COLO668 (cell line): ENCODE data around the gene CNNM4.
"Not testable (repeated sequence)": the region's sequence is repeated elsewhere in the genome, so short reads cannot be mapped to it uniquely, and the experiment has no call there.

Experiments
- DNase-seq: peaks from one replicate; lab custom pipeline; 2025; ENCODE audit not compliant: unreplicated experiment; lab: John Stamatoyannopoulos, UW

Gene CNNM4

DNA sequence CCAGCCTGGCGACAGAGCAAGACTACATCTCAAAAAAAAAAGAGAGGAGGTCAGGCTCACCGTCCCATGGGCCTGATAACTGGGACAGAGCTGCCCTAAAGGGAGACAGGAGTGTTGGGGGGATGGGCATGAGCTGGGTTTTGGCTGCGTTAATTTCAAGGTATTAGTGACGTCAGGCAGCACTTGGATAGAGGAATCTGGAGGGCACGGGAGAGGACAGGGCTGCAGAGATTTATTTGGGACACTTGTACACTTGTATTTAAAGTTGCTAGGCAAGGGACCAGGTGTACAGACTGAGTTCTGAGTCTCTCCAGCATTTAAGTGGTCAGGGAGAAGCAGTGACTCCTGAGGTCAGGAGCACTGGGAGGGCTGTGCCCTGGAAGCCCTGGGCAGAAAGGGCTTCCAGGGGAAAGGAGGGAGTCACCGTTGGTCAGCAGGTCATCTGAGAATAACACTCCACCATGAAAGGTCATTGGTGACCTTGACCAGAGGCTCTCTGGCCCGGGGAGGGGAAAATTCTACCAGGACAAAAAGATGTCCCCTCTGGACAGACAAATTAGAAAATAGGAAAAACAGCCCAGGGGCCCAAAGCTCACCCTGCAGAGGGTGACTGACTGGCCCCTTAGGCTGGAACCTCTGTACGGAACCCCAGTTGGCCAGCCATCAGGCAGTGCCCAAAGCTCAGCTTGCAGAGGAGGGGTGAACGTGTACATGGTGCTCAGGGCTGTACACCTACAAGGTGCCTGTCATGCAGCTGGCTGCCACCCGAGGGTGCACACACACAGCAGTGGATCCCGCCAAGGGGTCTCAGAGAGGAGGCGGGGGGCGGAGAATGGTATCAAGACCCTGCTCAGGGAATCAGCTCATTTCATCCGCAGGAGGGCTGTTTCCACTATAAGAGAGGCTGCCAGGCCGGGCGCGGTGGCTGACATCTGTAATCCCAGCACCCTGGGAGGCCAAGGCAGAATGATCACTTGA lies 32.4 kb downstream of the CNNM4 start:
- DNase-seq, result no peak

DNA sequence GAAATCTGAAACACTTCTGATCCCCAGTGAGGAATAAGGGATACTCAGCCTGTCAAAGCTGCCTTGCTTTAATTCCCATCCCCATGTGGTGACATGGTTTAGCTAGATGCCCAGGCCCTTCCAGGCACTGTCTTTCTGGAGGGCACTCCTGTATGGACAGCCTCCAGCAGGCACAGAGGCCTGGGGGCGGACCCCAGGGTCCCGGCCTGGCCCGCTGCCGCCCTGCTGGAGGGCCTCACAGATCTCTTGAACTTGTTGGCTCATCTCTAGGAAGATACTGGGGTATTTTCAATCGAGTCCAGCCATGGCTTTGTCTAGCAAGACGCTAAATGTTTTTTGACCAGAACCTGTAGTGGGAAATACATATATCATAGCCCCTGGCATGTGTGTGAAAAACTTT lies 34.4 kb downstream of the CNNM4 start:
- no peak for DNase-seq

DNA sequence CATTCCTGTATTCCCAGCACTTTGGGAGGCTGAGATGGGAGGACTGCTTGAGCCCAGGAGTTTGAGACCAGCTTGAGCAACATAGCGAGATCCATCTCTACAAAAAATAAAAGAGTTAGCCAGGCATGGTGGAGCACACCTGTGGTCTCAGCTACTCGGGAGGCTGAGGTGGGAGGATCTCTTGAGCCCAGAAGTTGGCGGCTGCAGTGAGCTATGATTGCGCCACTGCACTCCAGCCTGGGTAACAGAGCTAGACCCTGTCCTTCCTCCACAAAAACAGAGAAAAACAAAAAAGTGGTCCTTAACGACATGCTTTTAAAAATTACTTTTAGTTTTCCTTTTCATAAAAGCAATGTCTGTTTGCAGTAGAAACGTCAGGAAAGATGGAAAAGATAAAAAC lies 35.8 kb downstream of the CNNM4 start:
- not testable (repeated sequence) for DNase-seq

DNA sequence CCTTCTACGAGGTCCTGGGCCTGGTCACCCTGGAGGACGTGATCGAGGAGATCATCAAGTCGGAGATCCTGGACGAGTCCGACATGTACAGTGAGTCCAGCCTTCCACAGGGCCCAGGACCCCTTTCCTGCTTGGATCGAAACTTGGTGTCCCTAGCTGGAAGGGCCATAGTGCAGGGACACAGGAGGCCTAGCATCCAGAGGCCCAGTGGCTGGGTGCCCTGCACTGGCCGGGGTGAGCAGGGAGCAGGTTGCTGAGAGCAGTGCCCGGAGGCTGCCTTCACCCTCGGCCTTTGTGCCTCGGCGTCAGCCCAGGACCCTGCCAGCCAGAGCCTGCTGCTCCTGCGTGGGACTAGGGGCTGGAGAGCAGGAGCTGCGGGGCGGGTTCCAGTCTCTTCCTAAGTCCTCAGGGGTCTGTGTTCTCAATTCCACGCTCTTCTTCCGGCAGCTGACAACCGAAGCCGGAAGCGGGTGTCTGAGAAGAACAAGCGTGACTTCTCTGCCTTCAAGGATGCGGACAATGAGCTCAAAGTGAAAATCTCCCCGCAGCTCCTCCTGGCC lies 36.4 kb downstream of the CNNM4 start:
- no peak for DNase-seq

GRCh38 chr2:96798733-96799622 lies 38.3 kb downstream of the CNNM4 start:
- no peak for DNase-seq

DNA sequence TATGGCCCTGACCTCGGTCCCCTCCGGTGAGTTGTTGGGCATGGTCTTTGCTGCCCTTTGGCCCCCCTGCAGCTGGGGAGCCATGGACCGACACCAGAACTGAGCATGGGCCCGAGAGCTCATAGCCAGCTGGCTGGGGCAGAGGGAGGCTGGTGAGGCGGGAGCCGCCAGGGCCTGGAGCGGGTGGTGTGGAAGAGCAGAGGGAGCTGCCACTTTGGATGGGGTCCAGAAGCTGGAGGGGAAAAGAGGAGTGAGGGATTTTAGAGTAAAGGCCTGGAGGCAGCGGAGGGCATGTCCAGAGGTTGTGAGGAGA lies 38.9 kb downstream of the CNNM4 start:
- no peak for DNase-seq

GRCh38 chr2:96800061-96801004 lies 39.6 kb downstream of the CNNM4 start:
- no peak for DNase-seq

DNA sequence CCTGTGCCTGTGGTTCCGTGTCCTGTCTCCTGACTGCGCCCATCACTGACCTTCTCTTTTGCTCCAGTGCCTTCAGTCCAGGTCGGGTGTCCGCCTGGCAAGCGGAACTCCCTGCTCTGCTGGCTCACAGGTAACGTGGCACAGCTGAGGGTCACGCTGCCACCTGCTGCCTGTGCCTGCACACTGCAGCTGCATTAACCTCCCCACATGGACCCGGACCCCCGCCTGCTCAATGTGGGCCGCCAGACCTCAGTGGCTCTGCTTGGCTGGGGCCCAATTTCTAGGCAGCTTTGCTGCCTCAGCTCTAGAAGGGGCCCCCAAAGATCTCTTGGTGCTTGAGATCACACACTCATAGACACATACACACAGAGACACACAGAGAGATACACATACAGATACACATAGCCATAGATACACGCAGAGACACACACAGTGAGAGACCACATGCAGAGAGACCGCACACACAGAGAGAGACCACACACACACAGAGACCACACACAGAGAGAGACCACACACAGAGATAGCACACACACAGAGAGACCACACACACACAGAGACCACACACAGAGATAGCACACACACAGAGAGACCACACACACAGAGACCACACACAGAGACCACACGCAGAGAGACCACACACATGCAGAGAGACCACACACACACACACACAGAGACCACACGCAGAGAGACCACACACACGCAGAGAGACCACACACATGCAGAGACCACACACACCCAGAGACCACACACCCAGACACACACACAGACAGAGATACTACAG lies 40.5 kb downstream of the CNNM4 start:
- peak; percentile 64 for DNase-seq

GRCh38 chr2:96801786-96802595 lies 41.3 kb downstream of the CNNM4 start:
- no peak for DNase-seq

DNA sequence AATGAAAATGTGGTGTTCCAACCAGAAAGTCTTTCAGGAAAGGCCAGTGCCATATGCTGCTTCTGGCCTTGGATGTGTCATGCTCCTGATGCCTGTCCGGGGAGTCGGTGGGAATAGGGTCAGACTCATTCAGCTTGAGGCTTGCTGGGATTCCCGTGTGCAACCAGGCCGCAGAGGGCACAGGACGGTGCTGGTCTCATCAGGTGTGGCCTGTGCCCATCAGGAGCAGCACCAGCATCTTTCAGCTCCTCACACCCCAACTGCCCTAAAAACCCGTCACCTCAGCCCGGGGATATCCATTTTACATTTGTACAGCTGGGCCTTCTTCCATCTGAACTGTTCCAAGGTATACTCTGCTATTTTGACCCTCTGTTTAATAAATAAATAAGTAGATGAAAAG lies 42.0 kb downstream of the CNNM4 start:
- no peak for DNase-seq

GRCh38 chr2:96804986-96805385 lies 44.3 kb downstream of the CNNM4 start:
- DNase-seq, result no peak

DNA sequence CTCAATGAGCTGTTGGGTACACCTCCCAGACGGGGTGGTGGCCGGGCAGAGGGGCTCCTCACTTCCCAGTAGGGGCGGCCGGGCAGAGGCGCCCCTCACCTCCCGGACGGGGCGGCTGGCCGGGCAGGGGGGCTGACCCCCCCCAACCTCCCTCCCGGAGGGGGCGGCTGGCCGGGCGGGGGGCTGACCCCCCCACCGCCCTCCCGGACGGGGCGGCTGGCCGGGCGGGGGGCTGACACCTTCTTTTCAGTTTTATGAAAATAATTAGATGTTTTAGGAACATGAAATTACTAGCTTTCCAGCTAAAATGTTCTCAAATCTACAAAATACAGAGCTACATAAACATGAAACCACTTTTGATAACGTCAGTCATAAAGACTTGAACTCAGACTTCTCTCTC lies 45.2 kb downstream of the CNNM4 start:
- not testable (repeated sequence) for DNase-seq

- DNase-seq, result no peak
These were observed 45.9 kb downstream of the CNNM4 start for GRCh38 chr2:96806468-96807126.

- no peak for DNase-seq
These were observed 46.4 kb downstream of the CNNM4 start for GRCh38 chr2:96807127-96807471.

DNA sequence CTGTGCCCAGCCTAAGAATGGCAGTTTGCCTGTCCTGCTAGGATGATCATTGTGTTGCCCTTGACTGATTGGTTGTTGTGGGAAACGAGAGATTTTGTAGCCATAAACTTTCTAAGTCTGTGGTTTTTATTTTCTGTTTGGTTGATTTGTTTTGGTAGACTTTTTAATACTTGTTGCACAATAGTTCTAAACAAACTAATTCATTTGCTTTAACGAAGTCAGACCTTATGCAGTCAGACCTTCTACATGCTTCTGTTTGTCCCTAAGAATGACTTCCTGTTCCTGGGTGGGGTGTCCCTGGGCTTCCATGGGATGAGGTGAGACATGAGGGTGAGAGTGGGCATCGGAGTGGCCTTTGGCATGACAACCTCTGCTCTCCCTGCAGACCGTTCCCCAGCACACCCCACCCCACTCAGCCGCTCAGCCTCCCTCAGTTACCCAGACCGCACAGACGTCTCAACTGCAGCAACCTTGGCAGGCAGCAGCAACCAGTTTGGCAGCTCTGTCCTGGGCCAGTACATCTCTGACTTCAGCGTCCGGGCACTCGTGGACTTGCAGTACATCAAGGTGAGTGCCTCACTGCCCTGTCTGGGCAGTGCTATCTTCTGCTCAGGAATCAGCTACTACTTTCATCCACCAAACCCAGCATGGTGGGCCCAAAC lies 47.6 kb downstream of the CNNM4 start:
- no peak for DNase-seq

DNA sequence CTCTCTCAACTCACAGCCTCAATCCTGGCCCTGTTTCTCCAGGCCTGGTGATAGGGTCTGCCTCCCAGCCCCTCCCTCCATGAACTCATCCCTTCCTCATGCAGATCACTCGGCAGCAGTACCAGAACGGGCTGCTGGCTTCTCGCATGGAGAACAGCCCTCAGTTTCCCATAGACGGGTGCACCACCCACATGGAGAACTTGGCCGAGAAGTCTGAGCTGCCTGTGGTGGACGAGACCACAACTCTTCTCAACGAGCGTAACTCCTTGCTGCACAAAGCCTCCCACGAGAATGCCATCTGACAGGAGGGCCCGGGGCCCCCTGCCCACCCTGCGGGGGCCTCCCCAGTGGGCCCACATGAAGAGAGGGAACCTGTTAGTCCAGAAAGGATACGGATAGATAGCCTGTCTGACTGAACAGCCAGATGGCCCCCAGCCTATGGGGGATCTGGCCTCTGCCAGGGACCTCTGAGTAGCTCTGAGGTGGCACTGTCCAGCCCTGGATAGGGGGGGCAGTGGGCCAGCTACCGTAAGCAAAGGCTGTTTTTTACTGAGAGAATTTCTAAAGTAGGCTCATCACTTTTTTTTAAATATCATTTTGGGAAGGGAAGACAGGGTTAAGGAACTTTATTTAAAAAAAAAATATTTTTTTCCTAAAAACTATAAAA lies 48.6 kb downstream of the CNNM4 start:
- no peak for DNase-seq

- DNase-seq, result no peak
These were observed 49.5 kb downstream of the CNNM4 start for GRCh38 chr2:96809951-96810782.
